H1 (cell line): Measurements from ENCODE around the gene PHF14. TPM values are rescaled to one million over a fixed set of nuclear protein-coding genes. Genes with fewer than 3 reads are reported as not detected.

Experiments used
- CTCF ChIA-PET: fragments of 300-600 bp; sonication (Branson Sonifier 250); formaldehyde crosslinking; loops from one replicate; lab custom pipeline; 2021; ENCODE audit not compliant: partially characterized antibody; lab: Charles Lee
- POLR2A ChIA-PET: fragments of 300-600 bp; sonication (Branson Sonifier 250); formaldehyde crosslinking; loops from one replicate; lab custom pipeline; 2021; ENCODE audit warnings: inconsistent platforms; ENCODE audit not compliant: partially characterized antibody; lab: Charles Lee
- DNase-seq, 2 experiments: peaks; one replicate each; pipeline versions ENCODE4 v3.0.0 to v3.0.0-alpha.2; 2010 to 2022; ENCODE audit warnings: low spot score in 2 of 2, low read depth in 1 of 2, mixed read lengths in 1 of 2
- FAIRE-seq: peaks from 2 replicates; lab custom pipeline; 2011; peaks lifted over from hg19 to GRCh38; lab: Jason Lieb, UNC
- H2AFZ ChIP-seq: 2 replicates; pipeline ENCODE4 v1.8.1; 2012; ENCODE audit warnings: low read length, inconsistent platforms
- H2AK5ac ChIP-seq: 2 replicates; pipeline ENCODE4 v1.6.1; 2013; ENCODE audit warnings: low read depth, low read length
- H2BK120ac ChIP-seq: replicated peaks from 2 replicates; pipeline ENCODE3; 2013; ENCODE audit warnings: low read depth, low read length, inconsistent platforms
- H2BK12ac ChIP-seq: 2 replicates; pipeline ENCODE4 v1.6.1; 2013; ENCODE audit warnings: low read depth, low read length
- H2BK15ac ChIP-seq: 2 replicates; pipeline ENCODE4 v1.6.1; 2013; ENCODE audit warnings: low read length
- H2BK20ac ChIP-seq: 2 replicates; pipeline ENCODE4 v1.6.1; 2013; ENCODE audit warnings: low read length
- H2BK5ac ChIP-seq: 2 replicates; pipeline ENCODE4 v1.6.1; 2013; ENCODE audit warnings: low read depth, low read length
- H3K14ac ChIP-seq: 2 replicates; pipeline ENCODE4 v1.6.1; 2013; ENCODE audit warnings: inconsistent platforms; ENCODE audit not compliant: insufficient read length
- H3K18ac ChIP-seq: 2 replicates; pipeline ENCODE4 v1.6.1; 2013; ENCODE audit warnings: low read length; ENCODE audit errors: extremely low read depth
- H3K23ac ChIP-seq: 2 replicates; pipeline ENCODE4 v1.6.1; 2013; ENCODE audit warnings: inconsistent platforms; ENCODE audit not compliant: insufficient read length
- H3K23me2 ChIP-seq: 2 replicates; pipeline ENCODE4 v1.6.1; 2013; ENCODE audit warnings: low read depth, low read length
- H3K27ac ChIP-seq: 2 replicates; pipeline ENCODE4 v1.6.1; 2011; ENCODE audit warnings: low read depth, low read length, inconsistent platforms
- H3K27me3 ChIP-seq, 4 experiments: replicated peaks in 1 of 4; 1 replicate in 1 of 4; 2 replicates in 3 of 4; pipeline versions ENCODE4 v1.6.1 to v1.8.1; 2011 to 2013; ENCODE audit warnings: low read length in 3 of 4, mild to moderate bottlenecking in 3 of 4, inconsistent platforms in 2 of 4, mixed read lengths in 2 of 4, moderate library complexity in 1 of 4; ENCODE audit not compliant: control insufficient read depth in 3 of 4, insufficient read depth in 3 of 4; ENCODE audit errors: extremely low read depth in 1 of 4
- H3K36me3 ChIP-seq, 4 experiments: 2 replicates each; pipeline versions ENCODE4 v1.6.1 to v1.8.1; 2011 to 2013; ENCODE audit warnings: mild to moderate bottlenecking in 4 of 4, low read length in 3 of 4, moderate library complexity in 2 of 4, control low read depth in 1 of 4, inconsistent platforms in 1 of 4; ENCODE audit not compliant: insufficient read depth in 4 of 4, control insufficient read depth in 2 of 4
- H3K4ac ChIP-seq: replicated peaks from 2 replicates; pipeline ENCODE3; 2013; ENCODE audit warnings: low read length, low read depth, mixed read lengths, inconsistent platforms; ENCODE audit not compliant: insufficient read length
- H3K4me1 ChIP-seq, 4 experiments: replicated peaks in 1 of 4; 1 replicate in 1 of 4; 2 replicates in 3 of 4; pipeline versions ENCODE4 v1.6.1 to v1.8.1; 2011 to 2013; ENCODE audit warnings: low read length in 3 of 4, inconsistent platforms in 2 of 4, mixed read lengths in 1 of 4; ENCODE audit not compliant: insufficient read depth in 4 of 4, control insufficient read depth in 3 of 4
- H3K4me2 ChIP-seq, 2 experiments: 2 replicates each; pipeline versions ENCODE4 v1.6.1 to v1.8.1; 2011 to 2013; ENCODE audit warnings: low read depth in 2 of 2, low read length in 2 of 2, control low read depth in 1 of 2, inconsistent platforms in 1 of 2, mild to moderate bottlenecking in 1 of 2; ENCODE audit not compliant: insufficient read depth in 1 of 2
- H3K4me3 ChIP-seq, 4 experiments: fragments of 200-600, 300-600 bp in 1 of 4; sonication (generic), shearing (Covaris generic), sonication (Bioruptor Twin) in 1 of 4; 2 replicates each; pipeline versions ENCODE4 v1.5.1 to v1.8.1; 2011 to 2016; ENCODE audit warnings: low read length in 4 of 4, low read depth in 3 of 4, control low read depth in 2 of 4, inconsistent platforms in 2 of 4, mild to moderate bottlenecking in 2 of 4, mixed read lengths in 1 of 4, moderate library complexity in 1 of 4; ENCODE audit not compliant: insufficient read depth in 2 of 4; ENCODE audit errors: extremely low read depth in 1 of 4
- H3K56ac ChIP-seq: replicated peaks from 2 replicates; pipeline ENCODE3; 2013; ENCODE audit warnings: low read depth, mild to moderate bottlenecking, mixed read lengths, low read length, inconsistent platforms; ENCODE audit not compliant: insufficient read length
- H3K79me1 ChIP-seq: 2 replicates; pipeline ENCODE4 v1.6.1; 2013; ENCODE audit warnings: low read depth, low read length, control low read depth
- H3K79me2 ChIP-seq, 2 experiments: 2 replicates each; pipeline versions ENCODE4 v1.6.1 to v1.8.1; 2012 to 2013; ENCODE audit warnings: low read length in 2 of 2, mild to moderate bottlenecking in 2 of 2, inconsistent platforms in 1 of 2; ENCODE audit not compliant: insufficient read depth in 2 of 2, control insufficient read depth in 1 of 2
- H3K9ac ChIP-seq, 4 experiments: replicated peaks in 1 of 4; 1 replicate in 1 of 4; 2 replicates in 3 of 4; pipeline versions ENCODE4 v1.6.1 to v1.8.1; 2011 to 2013; ENCODE audit warnings: low read depth in 3 of 4, low read length in 3 of 4, control low read depth in 2 of 4, mild to moderate bottlenecking in 2 of 4, moderate library complexity in 2 of 4, inconsistent platforms in 1 of 4; ENCODE audit errors: extremely low read depth in 1 of 4
- H3K9me3 ChIP-seq, 2 experiments: 2 replicates each; pipeline versions ENCODE4 v1.6.1 to v1.8.1; 2012 to 2013; ENCODE audit warnings: mild to moderate bottlenecking in 2 of 2, moderate library complexity in 2 of 2, control low read depth in 1 of 2, inconsistent platforms in 1 of 2, low read depth in 1 of 2, low read length in 1 of 2, mixed read lengths in 1 of 2; ENCODE audit not compliant: insufficient read depth in 2 of 2
- H4K20me1 ChIP-seq, 2 experiments: replicated peaks in 1 of 2; 2 replicates each; pipeline versions ENCODE3 to v1.8.1; 2011 to 2013; ENCODE audit warnings: inconsistent platforms in 2 of 2, low read length in 2 of 2, mild to moderate bottlenecking in 1 of 2; ENCODE audit not compliant: insufficient read depth in 2 of 2, control insufficient read depth in 1 of 2
- H4K5ac ChIP-seq: 2 replicates; pipeline ENCODE4 v1.6.1; 2013; ENCODE audit warnings: low read length, low read depth, mixed read lengths, inconsistent platforms; ENCODE audit not compliant: insufficient read length
- H4K8ac ChIP-seq: 2 replicates; pipeline ENCODE4 v1.8.0; 2013; ENCODE audit warnings: mild to moderate bottlenecking, moderate library complexity, low read length, inconsistent platforms; ENCODE audit not compliant: insufficient read depth; ENCODE audit errors: extremely low read depth
- H4K91ac ChIP-seq: replicated peaks from 2 replicates; pipeline ENCODE3; 2013; ENCODE audit warnings: low read length, mixed read lengths, inconsistent platforms; ENCODE audit not compliant: insufficient read length
- EGR1 ChIP-seq: IDR thresholded peaks from 2 replicates; pipeline ENCODE4 v1.6.1; 2011; ENCODE audit warnings: low read depth, low read length, borderline replicate concordance
- GTF2F1 ChIP-seq: IDR thresholded peaks from 2 replicates; pipeline ENCODE4 v1.6.1; 2012; ENCODE audit warnings: low read depth, low read length, improper control_type of control experiment, borderline replicate concordance
- HDAC6 ChIP-seq: IDR thresholded peaks from one replicate; pipeline ENCODE4 v1.7.1; 2012; ENCODE audit warnings: low read depth, mild to moderate bottlenecking, inconsistent platforms, low read length, moderate library complexity
- JUN ChIP-seq: IDR thresholded peaks from 2 replicates; pipeline ENCODE4 v1.6.1; 2011; ENCODE audit warnings: low read depth, mild to moderate bottlenecking, improper control_type of control experiment, low read length
- KDM5A ChIP-seq: fragments of 200-600 bp; IDR thresholded peaks from 2 replicates; pipeline ENCODE4 v1.7.1; 2012; ENCODE audit warnings: mild to moderate bottlenecking, low read length, inconsistent platforms, mixed read lengths
- MAFK ChIP-seq: IDR thresholded peaks from 2 replicates; pipeline ENCODE4 v1.6.1; 2012; ENCODE audit warnings: low read depth, mild to moderate bottlenecking, improper control_type of control experiment, low read length
- MAX ChIP-seq: IDR thresholded peaks from 2 replicates; pipeline ENCODE4 v1.6.1; 2012; ENCODE audit warnings: inconsistent platforms
- RXRA ChIP-seq: IDR thresholded peaks from 2 replicates; pipeline ENCODE4 v1.6.1; 2011; ENCODE audit warnings: low read depth, mild to moderate bottlenecking, low read length, moderate library complexity; ENCODE audit not compliant: insufficient read depth
- SIN3A ChIP-seq, 2 experiments: IDR thresholded peaks in 1 of 2; conservative IDR thresholded peaks in 1 of 2; 2 replicates each; pipeline ENCODE4 v1.6.1; 2011 to 2012; ENCODE audit warnings: low read length in 2 of 2, improper control_type of control experiment in 1 of 2, low read depth in 1 of 2, mild to moderate bottlenecking in 1 of 2
- TAF7 ChIP-seq: optimal IDR thresholded peaks from 2 replicates; pipeline ENCODE3; 2011; ENCODE audit warnings: low read depth, mild to moderate bottlenecking, inconsistent platforms, low read length, moderate library complexity, borderline replicate concordance
- TBP ChIP-seq: IDR thresholded peaks from 2 replicates; pipeline ENCODE4 v1.6.1; 2011; ENCODE audit warnings: low read depth, low read length, improper control_type of control experiment
- TEAD4 ChIP-seq: IDR thresholded peaks from 2 replicates; pipeline ENCODE4 v1.6.1; 2012; ENCODE audit warnings: low read depth, low read length, inconsistent platforms, mixed read lengths
- WGBS, 2 experiments: shearing (Covaris generic) in 1 of 2; methylation state at CpG; one replicate each; pipeline versions ENCODE4 v1.1.6 to v1.1.7; 2013 to 2015; ENCODE audit warnings: low lambda C conversion rate in 2 of 2, mixed read lengths in 2 of 2, inconsistent platforms in 1 of 2, low coverage in 1 of 2, missing lambda C conversion rate in 1 of 2; ENCODE audit not compliant: insufficient replicate concordance in 2 of 2, insufficient coverage in 1 of 2, insufficient read length in 1 of 2; ENCODE audit errors: extremely low coverage in 1 of 2, missing lambda C conversion rate in 1 of 2; 5-methylcytosine and 5-hydroxymethylcytosine counted together
- polyA plus RNA-seq, 7 experiments: library from polyadenylated mRNA; depleted of rRNA in 3 of 7; stranded (reverse) in 5 of 7; unstranded in 2 of 7; fragments of >200 nt in 5 of 7; fragments of 200-250 nt in 2 of 7; gene quantifications; 1 replicate in 5 of 7; 2 replicates in 1 of 7; 4 replicates in 1 of 7; pipeline versions ENCODE4 v1.2.1 to v1.2.3, GENCODE V29; 2011 to 2013; ENCODE audit warnings: missing spikeins in 2 of 7, mixed read lengths in 2 of 7
- total RNA-seq: library from RNA; stranded (reverse); fragmentation: NEBNext Ultra II Directional; extraction: Animal tissue kit (Norgen Biotek cat#: 25700); gene quantifications from 2 replicates; pipeline ENCODE4 v1.2.1, GENCODE V29; 2021

The PHF14 gene
- total and polyA plus RNA-seq, 2 of the 8 experiments (the other 6 are each of a cell fraction or from before 2014, with no cell fraction given), result 17.9 to 70.6 TPM

- Histone ChIP-seq H4K91ac (no peak overlapping the region), H2AFZ (no peak overlapping the region)
Measured at GRCh38 chr7:11192506-11192905, 218.8 kb downstream of the PHF14 start.

More at GRCh38 chr7:11192506-11192905, 218.8 kb downstream of the PHF14 start:
- Histone ChIP-seq H2BK15ac (no peak overlapping the region), H3K36me3 (no peaks in the 10 kb centered on the region), H3K23me2 (0 out of 2 replicates have a peak, but pooled peaks cover 2% of the 10 kb centered on the region), H2AK5ac (no peak overlapping the region), H3K79me1 (no peaks in the 10 kb centered on the region), H4K8ac (no peak overlapping the region), H4K20me1 (no peaks in the 10 kb centered on the region), H2BK12ac (peak overlapping the region; percentile 44; the same call in 1 of the 2 replicates), H3K27me3 (peaks cover 6 to 14% (median 10%) of the 10 kb centered on the region in 4 experiments; a peak in 5 of 7 replicates), H3K9me3 (no peaks in the 10 kb centered on the region), H3K4me3 (peak overlapping the region; percentile 34 to 61 (median 51); a peak in 5 of 8 replicates), H2BK120ac (no peak overlapping the region), H2BK20ac (no peak overlapping the region), H3K9ac (no peak overlapping the region; a peak in 1 of 7 replicates), H3K23ac (no peak overlapping the region), H3K4me1 (peaks cover 6 to 16% (median 15%) of the 10 kb centered on the region in 4 experiments), H3K27ac (no peak overlapping the region), H3K79me2 (no peaks in the 10 kb centered on the region), H3K14ac (no peak overlapping the region), H2BK5ac (no peak overlapping the region), H3K56ac (no peak overlapping the region), H3K4ac (no peak overlapping the region)
- DNase-seq (no peak), FAIRE-seq (no peak)
- WGBS, 2 experiments, result 49% methylated on average over 5 of the region's 5 CpGs; no CpG with 5 or more reads in 1 of the 2 experiments
- ChIA-PET CTCF (interaction anchor here (1.0 to 2.6 kb wide), 4 partner anchors 15 to 484 kb away, joined by 3 to 13 read pairs (median 7); no protein-coding TSS in a partner anchor), POLR2A (interaction anchor here (0.8 to 1.5 kb wide), 4 partner anchors 9 to 253 kb away, joined by 3 to 5 read pairs (median 4); a partner anchor contains a TSS)
- TF ChIP-seq MAX, result no peak
- TF ChIP-seq SIN3A (conservative IDR thresholded peaks at IDR 0.05 in 1 of 2, IDR thresholded peaks at IDR 0.05 in 1 of 2; ENCODE audit: low read depth in 1 of 2, low read length in 2 of 2), result no peak
- TF ChIP-seq JUN, result no peak
- TF ChIP-seq EGR1, result no peak
- no peak for TF ChIP-seq HDAC6
- no peak for TF ChIP-seq RXRA
- no peak for TF ChIP-seq KDM5A
- no peak for TF ChIP-seq TBP
- TF ChIP-seq TEAD4, result no peak
- no peak for TF ChIP-seq MAFK
- TF ChIP-seq TAF7, result no peak
- no peak for TF ChIP-seq GTF2F1
- TF ChIP-seq, all 59 proteins: peak for 0
- Histone ChIP-seq H4K5ac (no peak overlapping the region), H3K18ac (no peak overlapping the region; the same call in 1 of the 2 replicates), H3K4me2 (peak overlapping the region; percentile 67 to 97)
